Parathyroid adenoma (tissue), 2 donors: ENCODE measurements around the gene ADGRG6.
"Not testable (repeated sequence)": the region's sequence is repeated elsewhere in the genome, so short reads cannot be mapped to it uniquely, and the experiment has no call there.

Source experiments
- H2AFZ ChIP-seq: fragments of 300-600 bp; sonication (generic); one replicate; pipeline ENCODE4 v1.7.0; 2017; ENCODE audit warnings: antibody characterized with exemption, mild to moderate bottlenecking
- H3K27ac ChIP-seq: fragments of 300-600 bp; sonication (generic); one replicate; pipeline ENCODE4 v1.7.0; 2017
- H3K27me3 ChIP-seq: fragments of 300-600 bp; sonication (generic); one replicate; pipeline ENCODE4 v1.7.0; 2017; ENCODE audit warnings: low read length; ENCODE audit not compliant: control insufficient read depth, insufficient read depth
- H3K36me3 ChIP-seq: fragments of 300-600 bp; sonication (generic); one replicate; pipeline ENCODE4 v1.7.0; 2017; ENCODE audit warnings: low read length; ENCODE audit not compliant: control insufficient read depth, insufficient read depth
- H3K4me1 ChIP-seq: fragments of 300-600 bp; sonication (generic); one replicate; pipeline ENCODE4 v1.7.0; 2017; ENCODE audit warnings: control low read depth
- H3K4me2 ChIP-seq: fragments of 300-600 bp; sonication (generic); one replicate; pipeline ENCODE4 v1.7.0; 2017; ENCODE audit warnings: low read length
- H3K4me3 ChIP-seq: fragments of 300-600 bp; sonication (generic); one replicate; pipeline ENCODE4 v1.7.0; 2017; ENCODE audit warnings: low read depth, low read length
- H3K79me2 ChIP-seq: fragments of 300-600 bp; sonication (generic); one replicate; pipeline ENCODE4 v1.7.0; 2017; ENCODE audit warnings: control low read depth
- H3K9ac ChIP-seq: fragments of 300-600 bp; sonication (generic); one replicate; pipeline ENCODE4 v1.7.0; 2017; ENCODE audit warnings: mild to moderate bottlenecking
- H3K9me3 ChIP-seq: fragments of 300-600 bp; sonication (generic); one replicate; pipeline ENCODE4 v1.7.0; 2017; ENCODE audit warnings: low read length; ENCODE audit not compliant: control insufficient read depth
- CTCF ChIP-seq: fragments of 300-600 bp; sonication (generic); IDR thresholded peaks from one replicate; pipeline ENCODE4 v1.7.0; 2017; ENCODE audit warnings: antibody characterized with exemption, mild to moderate bottlenecking
- donor health status: primary hyperparathyroidism.

The ADGRG6 gene

GRCh38 chr6:142448091-142448729 lies 146.4 kb downstream of the ADGRG6 start:
- Histone ChIP-seq H3K4me3 (no peak overlapping the region), H3K79me2 (no peaks in the 10 kb centered on the region)

GRCh38 chr6:142450856-142451255 lies 149.0 kb downstream of the ADGRG6 start:
- not testable (repeated sequence) for H3K9ac ChIP-seq, H2AFZ ChIP-seq, H3K4me3 ChIP-seq, H3K27me3 ChIP-seq, H3K4me1 ChIP-seq, H3K9me3 ChIP-seq, H3K4me2 ChIP-seq, H3K27ac ChIP-seq, H3K36me3 ChIP-seq, H3K79me2 ChIP-seq

More at GRCh38 chr6:142448091-142448729, 146.4 kb downstream of the ADGRG6 start:
- no peak for TF ChIP-seq CTCF
- Histone ChIP-seq H3K9ac (no peak overlapping the region), H3K27me3 (no peaks in the 10 kb centered on the region), H3K27ac (no peak overlapping the region), H3K4me2 (no peak overlapping the region), H3K9me3 (no peaks in the 10 kb centered on the region), H3K4me1 (no peaks in the 10 kb centered on the region), H3K36me3 (no peaks in the 10 kb centered on the region), H2AFZ (no peak overlapping the region)

GRCh38 chr6:142452993-142453392 lies 151.2 kb downstream of the ADGRG6 start:
- no peak overlapping the region for H3K9ac ChIP-seq
- H3K79me2 ChIP-seq, result no peaks in the 10 kb centered on the region
- no peak overlapping the region for H3K4me2 ChIP-seq
- H3K27me3 ChIP-seq, result no peaks in the 10 kb centered on the region
- no peak overlapping the region for H3K4me3 ChIP-seq
- no peaks in the 10 kb centered on the region for H3K9me3 ChIP-seq
- no peak overlapping the region for H2AFZ ChIP-seq
- H3K27ac ChIP-seq, result no peak overlapping the region
- no peaks in the 10 kb centered on the region for H3K36me3 ChIP-seq
- no peak for TF ChIP-seq CTCF
- no peaks in the 10 kb centered on the region for H3K4me1 ChIP-seq

GRCh38 chr6:142454196-142454595 lies 152.4 kb downstream of the ADGRG6 start:
- H3K27me3 ChIP-seq, H3K4me1 ChIP-seq, H3K9me3 ChIP-seq, H3K79me2 ChIP-seq, H3K27ac ChIP-seq, H3K4me2 ChIP-seq, H3K36me3 ChIP-seq, H3K9ac ChIP-seq, H3K4me3 ChIP-seq, H2AFZ ChIP-seq: not testable (repeated sequence)

- not testable (repeated sequence) for H3K27ac ChIP-seq, H3K9ac ChIP-seq, H3K9me3 ChIP-seq, H3K27me3 ChIP-seq, H3K4me2 ChIP-seq, H3K4me1 ChIP-seq, H3K36me3 ChIP-seq, H3K4me3 ChIP-seq, H3K79me2 ChIP-seq, H2AFZ ChIP-seq
Observed at GRCh38 chr6:142454848-142455247, 153.0 kb downstream of the ADGRG6 start.

GRCh38 chr6:142455957-142456589 lies 154.3 kb downstream of the ADGRG6 start:
- no peaks in the 10 kb centered on the region for H3K4me1 ChIP-seq
- H3K27me3 ChIP-seq, result no peaks in the 10 kb centered on the region
- TF ChIP-seq CTCF, result no peak
- no peak overlapping the region for H3K4me3 ChIP-seq
- H3K27ac ChIP-seq, result no peak overlapping the region
- no peaks in the 10 kb centered on the region for H3K9me3 ChIP-seq
- H3K4me2 ChIP-seq, result no peak overlapping the region
- H3K9ac ChIP-seq, result no peak overlapping the region
- H3K79me2 ChIP-seq, result no peaks in the 10 kb centered on the region
- no peaks in the 10 kb centered on the region for H3K36me3 ChIP-seq
- H2AFZ ChIP-seq, result no peak overlapping the region
